HG03558 (cell line): ENCODE results near the gene TSKU.
"Not testable (repeated sequence)": the region's sequence is repeated elsewhere in the genome, so short reads cannot be mapped to it uniquely, and the experiment has no call there.

Experiments used
- ATAC-seq: cut with Tn5 transposase; IDR thresholded peaks from one replicate; pipeline ENCODE4 v1.9.1; 2021; ENCODE audit warnings: moderate number of reproducible peaks; ENCODE audit not compliant: unreplicated experiment; ENCODE audit errors: extremely low read depth

Gene TSKU

DNA sequence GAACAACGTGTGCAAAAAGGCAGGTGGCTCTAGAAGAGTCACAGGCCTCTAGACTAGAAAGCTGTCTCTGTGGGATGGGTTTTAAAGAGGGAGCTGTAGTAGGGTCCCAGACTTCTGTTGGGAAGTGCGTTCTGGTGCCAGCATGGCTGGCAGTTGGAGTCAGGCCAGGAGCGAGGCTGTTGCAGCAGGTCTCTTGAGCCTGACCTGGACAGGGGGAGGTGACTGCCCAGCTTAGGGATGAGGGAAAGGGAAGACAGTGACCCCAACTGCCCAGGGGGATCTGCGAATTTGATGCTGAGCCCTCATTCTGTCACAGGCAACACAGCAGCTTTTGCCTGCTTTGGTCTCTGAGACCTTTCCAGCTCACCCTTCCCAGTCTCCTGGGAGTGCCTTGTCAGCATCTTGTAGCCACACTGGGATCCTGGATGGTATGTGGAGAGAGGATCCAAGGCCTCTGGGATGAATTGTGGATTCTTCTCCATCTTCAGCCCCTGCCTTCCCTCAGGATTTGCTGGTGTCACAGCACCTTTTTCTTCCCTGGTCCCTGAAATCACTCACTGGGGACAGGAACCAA lies 3.4 kb downstream of the TSKU start:
- no peak for ATAC-seq

GRCh38 chr11:76787271-76787670 lies 4.1 kb downstream of the TSKU start:
- ATAC-seq: no peak

GRCh38 chr11:76787911-76788596 lies 4.9 kb downstream of the TSKU start:
- no peak for ATAC-seq

DNA sequence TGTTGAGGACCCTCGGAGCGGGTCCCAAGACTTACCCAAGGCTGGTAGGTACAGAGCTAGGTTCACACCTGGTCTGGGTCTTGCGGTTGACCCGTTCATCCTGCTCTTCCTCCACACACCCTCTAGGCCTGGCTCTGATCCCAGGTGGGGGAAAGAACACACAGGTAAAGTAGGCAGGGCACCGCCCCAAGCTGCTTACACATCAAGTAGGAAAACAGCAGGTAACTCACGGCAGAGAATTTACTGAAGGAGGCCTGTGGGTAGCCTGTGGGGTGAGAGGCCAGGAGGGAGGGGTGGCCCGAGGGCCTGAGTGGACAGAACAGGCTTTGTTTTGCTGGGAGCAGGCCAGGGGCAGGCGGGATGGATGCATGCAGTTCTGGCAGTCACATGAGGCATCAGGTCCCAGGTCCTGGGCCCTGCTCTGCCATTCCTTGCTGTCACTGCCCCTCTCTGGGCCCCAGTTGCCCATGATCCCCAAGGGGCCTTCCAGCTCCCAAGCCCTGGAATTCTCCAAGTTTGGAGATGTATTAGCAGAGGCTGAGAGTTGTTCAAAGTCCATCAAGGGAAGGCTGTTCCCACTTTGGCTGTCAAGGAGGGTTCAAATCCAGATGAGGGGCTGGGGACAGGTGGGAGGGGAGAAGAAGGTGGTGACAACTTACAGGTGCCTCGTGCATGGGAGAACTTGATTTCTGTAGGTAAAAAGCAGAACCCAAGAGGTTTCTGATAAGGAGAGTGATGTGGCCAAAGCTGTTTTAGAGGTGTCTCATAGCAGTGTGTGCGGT lies 5.7 kb downstream of the TSKU start:
- ATAC-seq: no peak

DNA sequence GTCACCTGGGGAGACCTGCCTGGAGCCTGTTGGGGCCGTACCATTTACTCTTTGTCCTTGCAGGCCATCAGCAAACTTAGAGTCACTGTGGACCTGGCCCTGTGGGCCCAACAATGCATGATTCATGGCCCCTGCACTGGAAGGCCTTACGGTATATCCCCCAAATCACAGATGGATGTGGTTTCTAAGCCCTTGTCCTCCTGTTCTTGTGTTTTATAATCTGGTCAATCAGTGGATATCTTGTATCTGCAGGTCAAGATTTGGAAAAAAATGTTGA lies 6.2 kb downstream of the TSKU start:
- ATAC-seq: no peak

GRCh38 chr11:76790251-76790650 lies 7.1 kb downstream of the TSKU start:
- ATAC-seq: no peak

GRCh38 chr11:76791002-76791770 lies 8.0 kb downstream of the TSKU start:
- not testable (repeated sequence) for ATAC-seq

DNA sequence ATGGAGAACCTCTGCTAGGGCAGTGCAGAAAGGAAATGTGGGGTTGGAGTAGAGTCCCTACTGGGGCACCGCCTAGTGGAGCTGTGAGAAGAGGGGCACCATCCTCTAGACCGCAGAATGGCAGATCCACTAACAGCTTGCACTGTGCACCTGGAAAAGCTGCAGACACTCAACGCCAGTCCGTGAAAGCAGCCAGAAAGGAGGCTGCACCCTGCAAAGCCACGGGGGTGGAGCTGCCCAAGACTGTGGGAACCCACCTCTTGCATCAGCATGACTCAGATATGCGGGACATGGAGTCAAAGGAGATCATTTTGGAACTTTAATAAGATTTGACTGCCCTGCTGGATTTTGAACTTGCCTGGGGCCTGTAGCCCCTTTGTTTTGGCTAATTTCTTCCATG lies 8.7 kb downstream of the TSKU start:
- ATAC-seq: no peak

DNA sequence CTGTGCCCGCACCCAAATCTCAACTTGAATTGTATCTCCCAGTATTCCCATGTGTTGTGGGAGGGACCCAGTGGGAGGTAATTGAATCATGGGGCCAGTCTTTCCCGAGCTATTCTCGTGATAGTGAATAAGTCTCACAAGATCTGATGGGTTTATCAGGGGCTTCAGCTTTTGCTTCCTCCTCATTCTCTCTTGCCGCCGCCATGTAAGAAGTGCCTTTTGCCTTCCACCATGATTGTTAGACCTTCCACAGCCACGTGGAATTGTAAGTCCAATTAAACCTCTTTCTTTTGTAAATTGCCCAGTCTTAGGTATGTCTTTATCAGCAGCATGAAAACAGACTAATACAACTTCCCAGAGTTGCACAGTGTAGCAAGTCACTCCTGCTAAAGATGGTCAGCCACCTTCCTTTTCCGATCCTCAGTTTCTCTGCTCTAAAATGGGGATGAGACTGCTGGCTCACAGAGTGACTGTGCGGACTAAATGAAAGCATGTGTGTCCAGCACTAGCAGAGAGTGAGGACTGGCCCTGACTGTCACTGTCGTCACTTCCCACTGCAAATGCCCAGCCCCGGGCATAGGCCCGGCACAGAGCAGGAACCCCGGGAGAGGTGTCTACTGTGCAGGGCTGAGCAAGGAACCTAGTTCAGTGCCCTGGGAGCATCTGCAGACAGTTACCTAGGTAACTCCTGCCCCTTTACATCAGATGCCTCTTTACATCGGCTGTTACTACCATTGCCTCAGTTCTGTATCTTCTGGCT lies 9.5 kb downstream of the TSKU start:
- ATAC-seq: no peak

- ATAC-seq: no peak
These were observed 10.5 kb downstream of the TSKU start for GRCh38 chr11:76793391-76794291.

DNA sequence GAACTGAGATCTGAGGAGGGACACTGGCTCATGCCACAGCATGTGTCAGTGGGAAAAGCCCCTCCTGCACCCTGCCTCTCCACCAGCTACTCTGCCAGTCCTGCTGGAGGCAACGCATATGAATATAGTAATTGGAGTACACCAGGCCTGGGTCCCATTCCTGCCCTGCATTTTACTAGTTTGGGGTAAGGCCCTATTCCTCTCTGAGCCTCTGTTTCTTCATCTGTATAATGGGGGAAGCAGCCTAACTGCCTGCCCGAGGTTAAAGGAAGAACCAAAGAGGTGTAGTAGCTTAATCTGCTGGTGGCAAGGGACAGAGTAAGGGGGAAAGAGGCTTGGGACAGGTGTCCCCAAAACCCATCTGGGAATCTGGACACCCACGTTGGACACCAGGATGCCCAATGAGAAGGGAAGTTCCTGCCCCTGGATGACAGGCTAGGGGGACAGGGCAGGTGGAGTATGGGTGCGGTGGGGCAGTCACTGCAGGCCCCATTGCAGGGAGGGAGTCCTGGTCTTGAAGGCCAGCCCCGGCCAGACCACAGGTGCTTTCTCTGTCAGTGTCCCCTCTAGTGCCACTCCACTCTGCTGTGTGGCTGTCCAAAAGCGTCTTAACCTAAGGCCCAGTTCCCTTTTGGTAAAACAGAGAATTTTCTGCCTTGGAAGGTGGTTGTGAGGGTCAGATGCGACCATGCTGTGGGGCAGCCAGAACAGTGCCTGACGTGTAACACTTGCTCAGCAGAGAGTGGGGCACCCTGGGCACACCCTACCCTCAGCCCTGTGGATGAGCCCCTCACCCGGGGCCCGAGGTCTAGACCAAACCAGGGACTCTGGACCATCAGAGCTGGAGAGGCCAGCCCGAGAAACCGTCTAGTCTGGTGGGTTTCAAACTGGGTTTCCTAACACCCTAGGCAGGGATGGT lies 11.5 kb downstream of the TSKU start:
- ATAC-seq: no peak

DNA sequence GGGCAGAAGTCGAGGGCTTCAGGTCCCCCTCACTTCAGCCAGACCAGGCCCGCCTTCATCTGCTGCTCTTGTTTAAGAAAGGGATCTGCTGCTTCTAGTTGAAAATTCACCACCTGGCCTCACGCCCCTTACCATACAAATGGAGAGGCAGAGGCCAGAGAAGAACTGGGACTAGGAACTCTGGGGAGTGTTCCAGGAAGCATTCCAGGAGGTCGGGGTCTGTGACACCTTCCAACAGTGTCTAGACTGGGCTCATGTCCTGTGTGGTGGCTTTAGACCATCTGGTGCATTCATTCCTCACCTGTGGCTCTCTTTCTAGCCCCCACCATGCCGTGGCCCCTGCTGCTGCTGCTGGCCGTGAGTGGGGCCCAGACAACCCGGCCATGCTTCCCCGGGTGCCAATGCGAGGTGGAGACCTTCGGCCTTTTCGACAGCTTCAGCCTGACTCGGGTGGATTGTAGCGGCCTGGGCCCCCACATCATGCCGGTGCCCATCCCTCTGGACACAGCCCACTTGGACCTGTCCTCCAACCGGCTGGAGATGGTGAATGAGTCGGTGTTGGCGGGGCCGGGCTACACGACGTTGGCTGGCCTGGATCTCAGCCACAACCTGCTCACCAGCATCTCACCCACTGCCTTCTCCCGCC lies 12.3 kb downstream of the TSKU start:
- no peak for ATAC-seq

DNA sequence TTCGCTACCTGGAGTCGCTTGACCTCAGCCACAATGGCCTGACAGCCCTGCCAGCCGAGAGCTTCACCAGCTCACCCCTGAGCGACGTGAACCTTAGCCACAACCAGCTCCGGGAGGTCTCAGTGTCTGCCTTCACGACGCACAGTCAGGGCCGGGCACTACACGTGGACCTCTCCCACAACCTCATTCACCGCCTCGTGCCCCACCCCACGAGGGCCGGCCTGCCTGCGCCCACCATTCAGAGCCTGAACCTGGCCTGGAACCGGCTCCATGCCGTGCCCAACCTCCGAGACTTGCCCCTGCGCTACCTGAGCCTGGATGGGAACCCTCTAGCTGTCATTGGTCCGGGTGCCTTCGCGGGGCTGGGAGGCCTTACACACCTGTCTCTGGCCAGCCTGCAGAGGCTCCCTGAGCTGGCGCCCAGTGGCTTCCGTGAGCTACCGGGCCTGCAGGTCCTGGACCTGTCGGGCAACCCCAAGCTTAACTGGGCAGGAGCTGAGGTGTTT lies 12.8 kb downstream of the TSKU start:
- no peak for ATAC-seq

DNA sequence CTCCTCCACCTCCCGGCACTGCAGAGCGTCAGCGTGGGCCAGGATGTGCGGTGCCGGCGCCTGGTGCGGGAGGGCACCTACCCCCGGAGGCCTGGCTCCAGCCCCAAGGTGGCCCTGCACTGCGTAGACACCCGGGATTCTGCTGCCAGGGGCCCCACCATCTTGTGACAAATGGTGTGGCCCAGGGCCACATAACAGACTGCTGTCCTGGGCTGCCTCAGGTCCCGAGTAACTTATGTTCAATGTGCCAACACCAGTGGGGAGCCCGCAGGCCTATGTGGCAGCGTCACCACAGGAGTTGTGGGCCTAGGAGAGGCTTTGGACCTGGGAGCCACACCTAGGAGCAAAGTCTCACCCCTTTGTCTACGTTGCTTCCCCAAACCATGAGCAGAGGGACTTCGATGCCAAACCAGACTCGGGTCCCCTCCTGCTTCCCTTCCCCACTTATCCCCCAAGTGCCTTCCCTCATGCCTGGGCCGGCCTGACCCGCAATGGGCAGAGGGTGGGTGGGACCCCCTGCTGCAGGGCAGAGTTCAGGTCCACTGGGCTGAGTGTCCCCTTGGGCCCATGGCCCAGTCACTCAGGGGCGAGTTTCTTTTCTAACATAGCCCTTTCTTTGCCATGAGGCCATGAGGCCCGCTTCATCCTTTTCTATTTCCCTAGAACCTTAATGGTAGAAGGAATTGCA lies 13.5 kb downstream of the TSKU start:
- ATAC-seq: no peak

GRCh38 chr11:76797341-76798201 lies 14.4 kb downstream of the TSKU start:
- ATAC-seq: no peak

DNA sequence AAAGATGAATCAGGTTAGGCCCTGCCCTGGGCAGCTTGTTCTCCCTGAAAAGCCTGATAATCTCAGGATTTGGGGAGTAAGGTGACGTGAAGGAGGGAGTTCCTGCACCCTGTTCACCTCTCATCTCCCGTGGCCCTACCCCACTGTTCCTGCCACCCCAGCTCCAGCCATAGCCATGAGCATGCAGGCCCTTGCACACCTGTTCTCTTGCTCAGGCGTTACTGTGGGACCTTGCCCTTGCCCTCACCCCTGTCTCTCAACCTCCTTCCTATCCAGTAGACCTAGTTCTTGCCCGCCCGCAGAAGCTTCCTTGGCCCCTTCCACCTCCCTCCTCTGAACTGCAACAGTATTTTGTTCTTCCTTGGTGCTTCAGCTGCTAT lies 15.0 kb downstream of the TSKU start:
- ATAC-seq: no peak
